HG03135 (cell line): ENCODE measurements around the gene VIPR1.

Experiments used
- ATAC-seq: cut with Tn5 transposase; IDR thresholded peaks from one replicate; pipeline ENCODE4 v1.9.1; 2021; ENCODE audit warnings: mild to moderate bottlenecking, moderate library complexity; ENCODE audit not compliant: unreplicated experiment

The VIPR1 gene

DNA sequence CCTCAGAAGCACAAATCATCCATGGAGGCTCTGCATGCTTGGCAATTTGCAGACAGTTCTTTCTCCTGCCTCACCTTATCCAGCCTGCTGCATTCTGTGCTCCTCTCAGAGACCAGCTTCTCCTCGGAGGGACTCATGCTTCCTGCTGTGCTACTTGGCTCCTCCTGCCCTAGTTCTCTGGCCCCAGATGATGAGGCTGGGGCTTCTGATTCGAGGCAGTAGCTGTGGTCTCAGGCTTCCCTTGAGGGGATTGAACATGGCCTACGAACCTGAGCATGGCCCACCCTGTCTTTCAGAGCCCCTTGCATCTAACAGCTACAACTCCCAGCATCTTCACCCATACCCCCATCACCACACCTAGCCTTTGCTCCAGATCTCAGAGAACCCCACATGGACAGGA lies 6.7 kb downstream of the VIPR1 start:
- ATAC-seq = no peak

DNA sequence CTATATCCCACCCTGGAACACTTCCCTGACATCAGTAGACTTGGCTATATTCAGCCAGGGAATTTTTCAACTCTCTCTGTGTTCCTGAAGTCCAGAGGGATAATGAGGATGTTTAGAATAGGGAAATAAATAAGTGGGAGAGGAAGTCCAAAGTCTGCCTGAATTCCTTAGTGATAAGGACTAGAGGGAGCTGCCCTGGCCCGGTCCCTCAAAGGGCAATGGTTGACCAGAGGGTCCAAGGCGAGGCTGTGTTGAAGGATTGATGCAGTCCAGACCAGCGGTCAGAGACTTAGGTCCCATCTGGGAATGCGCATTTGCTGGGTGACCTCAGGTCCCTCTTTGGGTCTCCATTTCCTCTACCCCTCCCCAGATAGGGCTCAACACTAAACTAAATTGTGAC lies 7.9 kb downstream of the VIPR1 start:
- no peak for ATAC-seq

DNA sequence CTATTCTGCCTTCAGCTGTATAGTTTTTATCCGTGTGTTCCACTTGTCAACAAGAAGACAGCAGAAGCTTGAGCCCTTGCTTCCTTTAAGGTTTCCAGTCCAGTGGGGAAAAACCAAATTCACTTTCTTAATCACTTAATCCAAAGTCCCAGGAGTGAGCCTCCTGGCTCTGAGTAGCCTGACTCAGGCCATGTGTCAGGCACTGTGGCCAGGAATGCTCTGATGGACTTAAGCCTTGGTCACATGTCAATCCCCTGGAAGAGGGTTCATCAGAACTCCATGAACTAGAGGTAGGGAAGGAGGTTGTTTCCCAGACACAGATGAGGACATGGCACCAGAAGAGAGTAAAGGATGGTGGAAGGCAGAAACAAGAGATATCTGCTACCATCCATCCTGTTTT lies 8.8 kb downstream of the VIPR1 start:
- no peak for ATAC-seq

DNA sequence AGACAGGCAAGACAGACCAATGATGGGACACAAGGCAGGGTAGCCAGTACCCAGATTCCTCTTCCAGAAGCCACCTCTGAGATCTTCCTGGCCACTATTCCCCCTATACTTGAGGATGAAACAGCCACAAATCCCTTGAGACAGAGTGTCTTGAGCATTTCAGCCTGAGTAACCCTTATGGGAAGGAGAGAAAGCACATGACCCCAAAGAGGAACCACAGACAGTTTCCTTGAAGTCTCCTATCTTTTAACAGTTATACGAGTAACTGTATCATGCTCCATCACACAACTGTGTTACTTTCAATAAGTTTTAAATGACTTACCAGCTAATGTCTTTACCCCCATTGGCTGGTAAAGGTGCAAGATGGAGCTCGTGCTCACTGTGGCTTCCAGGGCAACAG lies 9.3 kb downstream of the VIPR1 start:
- no peak for ATAC-seq

DNA sequence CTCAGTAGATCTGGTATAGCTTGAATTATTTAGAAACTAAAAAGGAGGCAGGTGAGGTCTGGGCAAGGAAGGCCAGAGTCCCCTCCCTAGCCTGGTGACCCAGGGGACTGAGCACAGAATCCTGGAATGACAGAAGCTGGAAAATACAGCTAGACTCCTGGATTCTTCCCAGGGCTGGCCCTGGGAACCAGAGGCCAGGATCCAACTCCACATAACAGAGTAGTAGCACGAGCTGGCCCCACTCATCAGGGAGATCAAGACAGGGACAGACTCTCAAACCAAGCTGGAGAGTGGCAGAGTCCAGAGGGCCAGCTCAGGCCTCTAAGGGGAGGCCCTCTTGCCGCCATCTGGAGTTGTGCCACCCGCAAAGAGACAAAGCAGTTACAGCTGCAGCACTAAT lies 10.7 kb downstream of the VIPR1 start:
- no peak for ATAC-seq

DNA sequence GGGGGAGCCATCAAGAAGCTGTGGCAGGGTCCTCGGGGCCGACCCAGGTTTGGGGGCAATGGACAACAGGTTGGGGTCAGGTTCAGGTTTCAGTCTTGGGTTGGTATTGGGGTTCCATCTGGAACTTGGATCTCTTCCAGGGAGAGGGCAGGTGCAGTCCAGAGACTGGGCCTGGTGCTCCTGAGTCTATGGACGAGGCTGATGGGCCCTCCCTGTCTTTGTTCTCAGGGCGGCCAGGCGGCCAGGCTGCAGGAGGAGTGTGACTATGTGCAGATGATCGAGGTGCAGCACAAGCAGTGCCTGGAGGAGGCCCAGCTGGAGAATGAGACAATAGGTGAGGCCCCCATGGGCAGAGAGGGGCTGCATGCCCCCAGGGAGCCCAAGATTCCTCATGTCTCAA lies 11.1 kb downstream of the VIPR1 start:
- ATAC-seq = no peak

DNA sequence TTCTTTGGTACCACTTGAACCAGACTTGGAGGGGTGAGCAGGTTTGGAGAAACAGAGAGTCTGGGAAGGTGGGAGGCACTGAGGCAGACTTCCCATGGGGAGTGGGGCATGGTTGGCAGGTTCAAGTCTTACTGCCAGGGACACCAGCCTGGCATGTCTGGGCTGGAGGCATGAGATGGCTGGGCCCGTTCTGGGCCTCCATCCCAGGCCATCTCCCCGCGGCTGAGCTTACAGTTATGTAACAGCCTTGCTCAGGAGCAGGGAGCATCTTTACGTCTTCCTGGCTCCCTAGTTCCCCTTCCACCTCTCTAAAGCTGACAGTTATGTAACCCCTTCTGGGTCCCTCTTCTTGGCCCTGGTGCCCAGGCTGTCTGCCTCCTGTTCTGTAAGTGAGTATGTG lies 12.4 kb downstream of the VIPR1 start:
- ATAC-seq = no peak

DNA sequence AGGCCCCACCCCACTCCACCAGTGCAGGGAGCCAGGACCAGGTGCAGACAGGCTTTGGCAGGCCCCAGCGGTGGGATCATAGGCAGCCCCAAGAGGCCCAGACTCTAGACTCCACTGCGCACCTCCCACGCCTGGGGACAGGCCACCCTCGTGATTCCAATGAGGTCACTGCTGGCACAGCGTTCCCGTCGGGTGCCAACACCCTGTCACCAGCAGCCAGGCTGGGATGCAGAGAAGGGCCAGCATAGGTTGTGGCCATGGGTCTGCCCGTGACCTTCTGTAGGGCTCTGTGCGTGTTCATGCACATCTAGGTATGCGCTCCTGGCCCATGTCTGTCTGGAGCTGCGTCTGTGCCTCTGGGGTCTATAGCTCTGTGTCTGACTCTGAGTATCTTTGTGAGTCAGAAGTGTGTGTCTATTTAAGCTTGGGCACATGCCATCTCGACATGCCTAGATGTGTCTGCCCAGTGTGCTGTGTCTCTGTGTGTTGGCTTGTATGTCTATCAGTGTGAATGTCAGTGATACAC lies 13.0 kb downstream of the VIPR1 start:
- ATAC-seq = no peak

DNA sequence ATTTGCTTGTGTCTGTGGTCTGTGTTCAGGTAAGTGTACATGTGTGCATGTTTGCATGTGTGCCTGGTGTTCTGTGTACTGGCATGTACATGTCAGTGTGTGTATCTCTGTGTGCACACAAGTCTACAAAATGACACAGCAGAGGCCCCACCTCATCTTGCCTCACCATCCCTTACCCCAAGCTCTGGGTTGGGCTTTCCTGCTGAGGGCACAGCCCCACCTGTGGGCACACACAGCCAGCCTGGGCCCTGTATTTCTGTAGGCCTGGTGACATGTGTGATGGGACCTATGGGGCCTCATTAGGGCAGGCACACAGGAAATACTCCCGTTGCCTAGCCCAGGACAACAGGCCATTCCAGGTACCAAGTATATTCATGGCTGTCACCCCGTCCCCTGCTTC lies 13.5 kb downstream of the VIPR1 start:
- no peak for ATAC-seq

DNA sequence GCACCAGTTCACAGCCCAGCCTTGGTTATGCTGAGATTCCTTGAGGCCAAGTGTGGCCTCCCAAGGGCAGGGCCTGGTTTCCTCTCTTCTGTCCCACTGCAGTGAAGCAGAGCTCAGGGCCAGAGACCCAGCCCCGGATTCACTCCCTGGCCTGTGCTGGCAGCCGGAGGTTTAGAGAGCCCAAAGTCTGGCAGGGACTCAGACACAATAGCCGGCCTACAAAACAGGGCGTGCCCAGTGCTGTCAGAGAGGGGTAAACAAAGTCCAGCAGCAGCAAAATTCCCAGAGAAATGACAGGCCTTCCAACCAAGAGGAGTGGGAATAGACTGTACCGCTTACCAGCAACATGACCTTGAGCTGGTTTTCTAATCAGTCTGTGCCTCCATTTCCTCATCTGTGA lies 14.0 kb downstream of the VIPR1 start:
- ATAC-seq = no peak

DNA sequence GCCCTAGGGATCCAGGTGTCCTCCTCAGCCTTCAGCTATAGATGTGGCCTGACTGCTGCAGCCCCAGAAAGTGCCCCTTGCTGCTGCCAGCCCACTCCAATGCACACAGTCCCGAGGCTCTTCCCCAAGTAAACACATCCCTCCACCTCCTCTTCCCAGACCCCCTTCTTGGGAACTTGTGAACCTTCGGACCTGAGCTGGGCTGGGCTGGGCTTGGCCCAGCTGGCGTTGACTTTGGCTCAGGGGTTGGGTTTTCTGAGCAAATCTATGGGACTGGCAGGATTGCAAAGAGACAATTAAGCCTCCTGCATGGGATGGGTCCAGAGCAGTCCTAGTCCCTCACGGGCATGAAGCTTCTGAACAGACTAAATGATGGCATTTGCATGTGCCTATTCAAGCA lies 14.7 kb downstream of the VIPR1 start:
- no peak for ATAC-seq

DNA sequence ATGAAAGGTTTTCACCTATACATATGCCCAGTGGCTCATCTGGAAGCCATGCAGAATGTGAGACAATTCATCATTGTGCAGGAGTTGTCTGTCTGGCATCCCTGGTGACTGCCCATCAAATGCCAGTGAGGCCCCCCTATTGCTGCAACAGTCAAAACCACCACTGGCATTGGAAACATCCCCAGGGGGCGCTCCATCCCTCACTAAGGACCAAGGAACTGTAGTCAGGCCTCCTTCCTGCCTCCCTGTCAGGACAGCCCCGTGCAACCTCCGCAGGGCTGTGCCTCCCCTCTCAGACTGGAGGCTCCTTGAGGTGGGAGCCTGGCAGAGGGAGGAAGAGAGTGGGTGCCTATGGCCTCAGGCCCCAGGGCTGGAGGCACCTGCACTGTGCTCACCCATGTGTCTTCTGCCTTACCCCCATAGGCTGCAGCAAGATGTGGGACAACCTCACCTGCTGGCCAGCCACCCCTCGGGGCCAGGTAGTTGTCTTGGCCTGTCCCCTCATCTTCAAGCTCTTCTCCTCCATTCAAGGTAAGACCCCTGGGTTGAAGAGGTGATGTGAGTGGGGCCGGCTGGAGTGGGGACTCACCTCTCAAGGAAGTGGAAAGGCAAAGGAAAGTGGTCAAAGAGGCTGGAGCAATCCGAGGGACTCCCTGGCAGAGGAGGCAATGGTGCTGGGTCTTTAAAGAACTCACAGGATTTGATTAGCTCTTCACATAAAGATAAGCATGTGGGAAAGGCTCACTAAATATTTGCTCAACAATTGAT lies 16.5 kb downstream of the VIPR1 start:
- ATAC-seq = no peak

DNA sequence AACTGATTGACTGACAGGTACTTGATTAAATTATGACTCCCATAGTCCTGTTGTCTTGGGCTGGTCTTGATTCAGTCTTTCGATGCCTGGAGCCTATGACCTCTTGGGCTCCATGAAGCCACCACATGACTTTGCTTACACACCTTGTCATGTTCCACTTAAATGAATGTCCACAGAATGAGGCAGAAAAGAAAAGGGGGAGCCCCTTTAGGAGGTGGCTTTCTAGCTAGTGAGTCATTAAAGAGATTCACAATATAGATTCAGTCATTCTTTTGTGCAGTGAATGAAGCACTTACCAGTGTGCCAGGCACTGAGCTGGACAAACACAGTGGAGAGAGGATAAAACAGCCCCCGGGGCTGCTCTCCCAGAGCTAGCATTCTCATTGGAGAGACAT lies 17.1 kb downstream of the VIPR1 start:
- no peak for ATAC-seq

DNA sequence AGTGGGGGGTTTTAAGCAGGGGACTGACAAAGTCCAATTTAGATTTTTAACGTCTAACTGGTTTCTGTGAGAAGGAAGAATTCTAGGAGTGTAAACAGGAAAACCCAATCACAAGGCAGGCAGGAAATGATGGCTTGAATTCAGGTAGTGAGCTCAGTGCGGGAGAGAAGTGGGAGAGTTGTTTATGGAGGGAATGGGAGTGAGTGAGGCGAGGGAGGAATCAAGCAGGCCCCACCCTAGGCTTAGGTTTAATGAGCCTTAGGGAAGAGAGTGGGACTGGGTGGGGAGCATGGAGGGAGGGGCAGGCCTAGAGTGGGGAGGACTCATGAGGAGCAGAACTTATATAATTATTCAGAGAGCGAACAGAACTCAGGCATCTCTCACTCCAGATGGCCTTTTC lies 17.9 kb downstream of the VIPR1 start:
- ATAC-seq = no peak

DNA sequence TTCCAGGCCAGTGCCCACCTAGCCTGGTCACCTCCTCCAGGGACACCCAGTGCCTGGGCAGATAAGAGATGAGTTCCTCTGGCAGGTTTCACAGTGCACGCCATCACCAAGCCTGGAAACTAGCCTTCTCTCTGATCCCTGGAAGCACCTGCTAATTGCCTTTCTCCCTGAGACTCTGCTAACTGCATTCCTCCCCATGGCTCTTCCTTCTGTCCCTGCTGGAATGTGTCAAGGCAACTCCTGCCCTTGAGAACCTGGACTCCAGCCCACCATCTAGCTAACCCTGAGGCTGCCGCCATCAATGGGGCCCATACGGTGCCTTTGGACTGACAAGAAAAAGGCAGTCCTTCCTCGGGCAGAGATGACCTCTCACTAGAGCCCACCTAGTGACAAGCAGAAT lies 18.5 kb downstream of the VIPR1 start:
- ATAC-seq = no peak

DNA sequence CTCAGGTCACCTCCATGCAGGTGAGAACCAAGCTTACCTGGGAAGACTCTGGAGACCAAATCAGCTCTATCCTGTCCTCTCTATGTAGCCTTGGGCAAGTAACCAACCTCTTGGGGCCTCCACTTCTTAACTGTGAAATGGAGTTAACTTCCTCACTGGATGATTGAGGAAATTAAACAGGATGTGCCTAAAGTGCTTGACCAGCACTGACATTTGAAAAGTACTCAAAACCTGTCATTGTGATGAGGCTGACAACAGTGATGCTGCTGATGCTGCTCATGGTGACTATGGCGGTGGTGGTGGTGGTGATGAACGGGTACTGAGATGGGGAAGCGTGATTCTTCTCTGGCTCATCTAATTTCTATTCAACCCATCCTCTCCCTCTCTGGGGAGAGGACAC lies 22.3 kb downstream of the VIPR1 start:
- ATAC-seq = no peak

DNA sequence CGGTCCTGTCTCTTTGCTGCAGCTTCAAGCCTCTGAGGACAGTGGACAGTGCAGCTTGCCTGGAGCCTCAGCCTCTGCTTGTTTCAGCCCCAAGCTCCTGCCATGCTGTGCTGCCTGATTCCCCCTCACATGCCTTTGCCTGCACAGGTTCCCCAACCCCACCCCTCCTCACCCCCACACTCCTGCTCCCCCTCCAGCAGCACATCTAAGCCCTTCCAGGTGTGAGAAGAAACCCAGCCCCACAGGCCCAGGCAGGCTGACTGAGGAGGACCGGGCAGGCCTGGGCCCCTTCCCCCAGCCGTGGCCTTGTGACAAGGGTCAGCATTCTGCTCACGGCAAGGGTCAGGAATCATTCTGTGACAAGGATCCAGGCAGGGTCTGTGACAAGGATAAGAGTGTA lies 22.8 kb downstream of the VIPR1 start:
- ATAC-seq = no peak

DNA sequence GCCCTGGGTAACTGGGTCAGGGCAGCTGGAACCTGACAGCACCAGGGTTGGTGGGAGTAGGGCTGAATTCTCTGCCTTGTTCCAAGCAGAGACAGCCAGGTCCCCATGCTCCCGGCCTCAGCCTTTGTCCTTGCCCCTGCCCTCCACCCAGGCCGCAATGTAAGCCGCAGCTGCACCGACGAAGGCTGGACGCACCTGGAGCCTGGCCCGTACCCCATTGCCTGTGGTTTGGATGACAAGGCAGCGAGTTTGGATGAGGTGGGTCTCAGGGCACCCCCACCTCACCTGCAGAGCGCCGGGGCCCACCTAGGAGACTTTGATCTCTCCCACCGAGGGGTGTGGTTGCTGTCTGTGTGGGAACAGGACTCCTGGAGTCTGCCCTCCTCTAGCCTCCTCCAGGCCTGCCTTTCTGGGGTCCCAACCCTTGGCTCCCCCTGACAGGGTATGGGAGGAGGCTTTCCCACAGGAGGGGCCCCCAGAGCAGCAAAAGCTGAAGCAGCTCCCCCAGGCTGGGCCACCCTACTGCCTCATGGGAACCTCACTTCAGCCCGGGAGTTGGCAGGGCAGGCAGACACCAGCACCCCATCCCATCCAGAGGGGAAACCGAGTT lies 23.4 kb downstream of the VIPR1 start:
- ATAC-seq = no peak

DNA sequence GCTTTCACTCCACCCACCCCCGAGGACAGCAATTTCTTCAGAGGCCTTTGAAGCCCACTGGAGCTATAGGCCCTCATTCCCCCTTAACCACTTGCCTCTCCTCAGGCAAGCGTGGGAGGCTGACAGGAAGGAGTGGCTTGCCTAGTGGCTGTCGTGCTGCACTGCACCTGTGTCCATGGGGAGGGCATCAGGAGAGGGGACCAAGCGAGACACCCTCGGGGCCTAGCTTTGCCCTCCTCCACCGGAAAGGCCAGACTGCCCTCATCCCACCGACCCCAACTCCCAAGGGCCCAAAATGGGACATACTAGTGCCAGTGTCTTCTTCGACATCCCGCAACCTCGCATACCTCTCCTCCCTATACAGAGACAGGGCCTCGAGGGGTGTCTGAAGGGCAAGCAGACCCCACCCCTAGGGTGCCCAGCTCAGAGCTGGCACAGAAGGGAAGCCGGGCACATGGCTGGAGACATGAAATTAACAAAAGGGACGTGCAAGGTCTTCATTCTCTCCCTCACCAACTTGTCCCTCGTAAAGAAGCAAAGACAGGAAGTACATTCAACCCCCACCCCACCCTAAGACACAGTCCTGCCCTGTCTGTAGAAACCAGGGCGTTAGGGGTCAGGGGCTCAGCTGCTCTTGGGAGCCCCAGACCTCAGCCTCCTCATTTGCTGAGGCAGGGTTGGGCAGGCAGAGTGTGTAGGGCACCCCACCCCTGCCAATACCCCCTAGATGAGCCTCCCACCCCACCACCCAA lies 24.3 kb downstream of the VIPR1 start:
- ATAC-seq = no peak

DNA sequence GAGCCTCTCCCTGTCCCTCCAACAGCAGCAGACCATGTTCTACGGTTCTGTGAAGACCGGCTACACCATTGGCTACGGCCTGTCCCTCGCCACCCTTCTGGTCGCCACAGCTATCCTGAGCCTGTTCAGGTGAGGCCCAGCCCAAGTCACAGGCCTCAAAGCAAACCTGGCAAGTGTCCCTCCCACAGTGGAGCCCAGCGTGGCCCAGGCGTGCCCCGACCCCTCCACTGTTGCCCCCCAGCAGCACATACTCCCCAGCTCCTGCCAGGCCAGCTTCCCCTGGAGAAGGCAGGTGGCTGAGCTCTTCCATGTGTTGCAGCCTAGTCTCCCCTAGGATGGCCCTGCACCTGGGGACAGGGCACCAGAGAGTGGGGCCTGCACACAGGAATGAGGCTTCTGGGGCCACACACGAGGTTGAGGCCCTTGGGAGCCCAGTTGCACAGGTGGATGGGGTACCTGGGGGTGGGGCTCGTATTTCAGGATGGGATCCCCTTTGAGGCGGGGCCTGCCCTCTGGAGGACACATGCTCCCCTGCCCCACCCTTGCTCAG lies 25.0 kb downstream of the VIPR1 start:
- ATAC-seq = no peak

DNA sequence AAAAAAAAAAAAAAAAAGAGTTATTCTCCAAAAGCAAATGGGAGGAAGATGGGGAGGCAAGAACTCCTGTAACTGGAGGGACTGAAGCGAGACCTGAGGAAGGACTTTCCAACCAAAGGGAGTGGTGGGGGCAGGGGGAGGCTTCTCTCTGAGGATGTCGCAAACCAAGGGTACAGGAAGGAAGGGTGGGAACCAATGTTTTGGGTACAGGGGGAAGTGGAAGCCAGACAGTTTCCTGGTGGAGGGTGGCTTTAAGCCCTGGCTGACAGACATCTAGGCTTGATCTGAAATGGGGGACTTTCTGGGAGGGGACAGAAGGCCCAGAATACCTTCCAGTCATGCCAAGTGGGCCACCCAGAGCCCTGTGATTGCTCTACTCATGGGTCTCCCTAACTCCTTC lies 27.0 kb downstream of the VIPR1 start:
- ATAC-seq = no peak

DNA sequence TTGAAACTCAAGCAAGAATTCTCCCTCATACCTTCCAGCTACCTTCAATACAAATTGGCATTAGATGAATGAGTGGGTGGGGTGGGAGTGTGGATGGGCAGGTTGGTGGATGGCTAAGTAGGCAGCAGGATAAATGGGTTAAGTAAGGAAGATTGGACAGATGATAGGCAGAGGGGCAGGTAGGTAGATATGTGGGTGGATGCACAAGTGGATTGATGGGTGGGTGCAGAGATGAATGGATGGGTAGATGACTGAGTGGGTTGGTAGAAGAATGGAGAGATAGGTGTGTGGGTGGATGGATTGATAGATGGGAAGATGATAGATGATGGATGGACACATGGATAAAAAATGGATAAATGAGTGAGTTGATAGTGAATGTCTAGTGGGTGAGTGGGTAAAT lies 27.6 kb downstream of the VIPR1 start:
- no peak for ATAC-seq
